Measurements from ENCODE around the gene AUP1. TPM values are rescaled to one million over a fixed set of nuclear protein-coding genes. Genes with fewer than 3 reads are reported as not detected.

The AUP1 gene
- total RNA-seq, 4 donors from 2014 or later: 93.7 to 168 (median 112) TPM

DNA sequence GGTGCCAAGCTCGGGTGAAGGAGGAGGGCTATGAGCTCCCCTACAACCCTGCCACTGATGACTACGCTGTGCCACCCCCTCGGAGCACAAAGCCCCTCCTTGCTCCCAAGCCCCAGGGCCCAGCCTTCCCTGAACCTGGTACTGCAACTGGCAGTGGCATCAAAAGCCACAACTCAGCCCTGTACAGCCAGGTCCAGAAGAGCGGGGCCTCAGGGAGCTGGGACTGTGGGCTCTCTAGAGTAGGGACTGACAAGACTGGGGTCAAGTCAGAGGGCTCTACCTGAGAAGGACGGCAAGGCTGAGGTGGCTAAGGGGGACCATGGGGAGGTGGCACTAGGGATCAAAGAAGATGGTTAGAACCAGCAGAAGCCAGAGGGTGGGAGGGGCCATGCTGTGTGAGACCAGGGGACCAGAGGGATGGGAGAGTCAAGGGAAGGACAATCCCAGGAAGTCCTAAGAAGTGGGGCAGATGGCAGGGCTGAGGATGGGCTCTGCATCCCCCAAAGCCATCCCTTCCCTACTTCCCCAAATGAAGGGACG lies 27.4 kb upstream of the AUP1 start:
- Histone ChIP-seq H3K27me3 (no peaks in the 10 kb centered on the region), H3K9me3 (no peaks in the 10 kb centered on the region), H3K4me3 (replicated peaks in 1 of 3) (no peak overlapping the region), H3K4me1 (peaks cover 0 to 8% of the 10 kb centered on the region in 2 donors), H3K27ac (no peak overlapping the region), H3K36me3 (peaks cover 0 to 6% of the 10 kb centered on the region in 2 donors)
- no peak for DNase-seq
- WGBS, 2 donors: 98 to 99% methylated on average over 5 to 6 of the region's 6 CpGs
- no peak for TF ChIP-seq POLR2A (IDR thresholded peaks at IDR 0.05)
- TF ChIP-seq CTCF (IDR thresholded peaks at IDR 0.05): no peak
- intact Hi-C loops (cut with DNase I): no loop called here

GRCh38 chr2:74556159-74556558 lies 26.7 kb upstream of the AUP1 start:
- Histone ChIP-seq H3K27ac (no peak overlapping the region), H3K4me3 (replicated peaks in 1 of 3) (no peak overlapping the region), H3K9me3 (no peaks in the 10 kb centered on the region), H3K4me1 (peaks cover 0 to 8% of the 10 kb centered on the region in 2 donors), H3K36me3 (peaks cover 0 to 6% of the 10 kb centered on the region in 2 donors), H3K27me3 (no peaks in the 10 kb centered on the region)
- intact Hi-C loops (cut with DNase I): no loop called here
- 89 to 94% methylated on average over 12 to 14 of the region's 14 CpGs for WGBS, 2 donors
- DNase-seq: no peak
- no peak for TF ChIP-seq CTCF (IDR thresholded peaks at IDR 0.05)

GRCh38 chr2:74555610-74556103 lies 26.2 kb upstream of the AUP1 start:
- intact Hi-C loops (cut with DNase I): no loop called here
- Histone ChIP-seq H3K27me3 (no peaks in the 10 kb centered on the region), H3K27ac (peak overlapping the region in 1 of 3 donors; percentile 89), H3K4me3 (replicated peaks in 1 of 3) (peak overlapping the region in 2 of 3 donors; percentile 66 to 89), H3K4me1 (peaks cover 0 to 8% of the 10 kb centered on the region in 2 donors), H3K9me3 (no peaks in the 10 kb centered on the region), H3K36me3 (peaks cover 0 to 6% of the 10 kb centered on the region in 2 donors)
- TF ChIP-seq POLR2A (IDR thresholded peaks at IDR 0.05) (no peak), CTCF (IDR thresholded peaks at IDR 0.05) (no peak)
- WGBS, 2 donors: 69 to 78% methylated on average over 7 to 13 of the region's 17 CpGs
- peak in 1 of 2 donors; percentile 10 for DNase-seq

- Histone ChIP-seq H3K27ac (peak overlapping the region; percentile 75 to 89 (median 86)), H3K36me3 (peaks cover 0 to 6% of the 10 kb centered on the region in 2 donors), H3K4me1 (peaks cover 0 to 8% of the 10 kb centered on the region in 2 donors), H3K27me3 (no peaks in the 10 kb centered on the region), H3K9me3 (no peaks in the 10 kb centered on the region), H3K4me3 (replicated peaks in 1 of 3) (peak overlapping the region; percentile 66 to 94 (median 89))
- intact Hi-C loops (cut with DNase I): no loop called here
- 2 to 6% methylated on average over 12 to 32 of the region's 58 CpGs for WGBS, 2 donors
- TF ChIP-seq CTCF (IDR thresholded peaks at IDR 0.05) (peak in 2 of 6 experiments; percentile 5 to 15), POLR2A (IDR thresholded peaks at IDR 0.05) (no peak)
- peak; percentile 59 to 60 for DNase-seq
Measured at GRCh38 chr2:74554820-74555531, 25.5 kb upstream of the AUP1 start.

All from thyroid gland (tissue), 4 donors.